GM12892 (cell line): Measurements from ENCODE around the gene NCAN.

Experiments used
- POLR2A ChIP-seq: IDR thresholded peaks from 2 replicates; pipeline ENCODE4 v1.6.1; 2011; ENCODE audit warnings: low read depth, low read length, control low read depth
- POLR2AphosphoS5 ChIP-seq: IDR thresholded peaks from 2 replicates; pipeline ENCODE4 v1.6.1; 2011; ENCODE audit warnings: low read depth, low read length, control low read depth
- TAF1 ChIP-seq: IDR thresholded peaks from 2 replicates; pipeline ENCODE4 v1.6.1; 2011; ENCODE audit warnings: low read depth, mild to moderate bottlenecking, control low read depth, low read length, borderline replicate concordance

GRCh38 chr19:19181488-19181998, 30.2 kb upstream of the NCAN start:
- TF ChIP-seq POLR2A = no peak
- TF ChIP-seq POLR2AphosphoS5 = no peak
- no peak for TF ChIP-seq TAF1
